SKM-1 treated with dmso at 0.1 percent for 144 hours (cell line): ENCODE measurements around the gene CR1L.
"Not testable (repeated sequence)": the region's sequence is repeated elsewhere in the genome, so short reads cannot be mapped to it uniquely, and the experiment has no call there.

Experiments
- DNase-seq: peaks from one replicate; lab custom pipeline; 2025; ENCODE audit not compliant: unreplicated experiment; lab: John Stamatoyannopoulos, UW

The CR1L gene

GRCh38 chr1:207645635-207646081 lies 725 bp downstream of the CR1L start:
- DNase-seq, result no peak

- DNase-seq, result no peak
These were observed 1.2 kb downstream of the CR1L start for GRCh38 chr1:207646171-207646570.

GRCh38 chr1:207646944-207647579 lies 2.1 kb downstream of the CR1L start:
- DNase-seq, result no peak

GRCh38 chr1:207647671-207648333 lies 2.9 kb downstream of the CR1L start:
- DNase-seq, result no peak

GRCh38 chr1:207648334-207649209 lies 3.6 kb downstream of the CR1L start:
- no peak for DNase-seq

GRCh38 chr1:207649210-207649753 lies 4.3 kb downstream of the CR1L start:
- no peak for DNase-seq

- no peak for DNase-seq
These were observed 5.1 kb downstream of the CR1L start for GRCh38 chr1:207649865-207650580.

GRCh38 chr1:207651583-207651982 lies 6.7 kb downstream of the CR1L start:
- no peak for DNase-seq

GRCh38 chr1:207654320-207654719 lies 9.4 kb downstream of the CR1L start:
- DNase-seq, result no peak

- DNase-seq, result no peak
These were observed 13.5 kb downstream of the CR1L start for GRCh38 chr1:207658408-207658807.

GRCh38 chr1:207658904-207659485 lies 14.1 kb downstream of the CR1L start:
- no peak for DNase-seq

- no peak for DNase-seq
These were observed 14.7 kb downstream of the CR1L start for GRCh38 chr1:207659545-207660153.

- DNase-seq, result not testable (repeated sequence)
These were observed 16.5 kb downstream of the CR1L start for GRCh38 chr1:207661420-207661819.

GRCh38 chr1:207666342-207666741 lies 21.4 kb downstream of the CR1L start:
- DNase-seq, result no peak

- no peak for DNase-seq
These were observed 24.6 kb downstream of the CR1L start for GRCh38 chr1:207669528-207670009.

- DNase-seq, result no peak
These were observed 25.3 kb downstream of the CR1L start for GRCh38 chr1:207670192-207670591.

GRCh38 chr1:207670997-207671396 lies 26.1 kb downstream of the CR1L start:
- DNase-seq, result no peak

GRCh38 chr1:207672522-207673130 lies 27.7 kb downstream of the CR1L start:
- peak; percentile 44 for DNase-seq

- no peak for DNase-seq
These were observed 28.5 kb downstream of the CR1L start for GRCh38 chr1:207673399-207673798.
